CD4-positive, alpha-beta T cell (primary cell): ENCODE data around the gene CDK8. TPM values are rescaled to one million over a fixed set of nuclear protein-coding genes. Genes with fewer than 3 reads are reported as not detected.

Experiments
- ATAC-seq: fragments of 200-7000 bp; cut with Tn5 transposase; one replicate; pipeline ENCODE4 v1.10.0; 2022; ENCODE audit warnings: mild to moderate bottlenecking; ENCODE audit not compliant: poor library complexity
- CTCF ChIA-PET: fragments of 350-600 bp; sonication (Branson Sonifier 250); formaldehyde crosslinking; loops from one replicate; lab custom pipeline; 2021; ENCODE audit warnings: antibody characterized with exemption, inconsistent platforms; lab: Charles Lee
- POLR2A ChIA-PET: fragments of 350-600 bp; sonication (Branson Sonifier 250); formaldehyde crosslinking; loops from one replicate; lab custom pipeline; 2021; ENCODE audit warnings: antibody characterized with exemption, inconsistent platforms; lab: Charles Lee
- DNase-seq, 14 experiments: peaks; one replicate each; pipeline ENCODE4 v3.0.0-alpha.2; 2013 to 2020; ENCODE audit warnings: mixed read lengths in 2 of 14
- H3K27ac ChIP-seq, 2 donors: one replicate each; pipeline versions ENCODE4 v1.5.1 to v1.7.0; 2013; ENCODE audit warnings: low read length in 2 of 2, low read depth in 1 of 2, mild to moderate bottlenecking in 1 of 2
- H3K27me3 ChIP-seq, 2 experiments: 1 replicate in 1 of 2; 2 replicates in 1 of 2; pipeline versions ENCODE4 v1.6.1 to v1.7.0; 2013; ENCODE audit warnings: low read length in 2 of 2, control low read depth in 1 of 2, mild to moderate bottlenecking in 1 of 2, moderate library complexity in 1 of 2; ENCODE audit not compliant: insufficient read depth in 2 of 2, control insufficient read depth in 1 of 2
- H3K36me3 ChIP-seq: one replicate; pipeline ENCODE4 v1.6.1; 2013; ENCODE audit warnings: low read length, control low read depth; ENCODE audit not compliant: insufficient read depth
- H3K4me1 ChIP-seq: one replicate; pipeline ENCODE4 v1.6.1; 2013; ENCODE audit warnings: low read length, control low read depth; ENCODE audit not compliant: insufficient read depth
- H3K4me3 ChIP-seq: one replicate; pipeline ENCODE4 v1.5.1; 2013; ENCODE audit warnings: mild to moderate bottlenecking, low read length, moderate library complexity
- H3K9me3 ChIP-seq, 2 experiments: 1 replicate in 1 of 2; 2 replicates in 1 of 2; pipeline versions ENCODE4 v1.6.1 to v1.7.0; 2013; ENCODE audit warnings: low read length in 2 of 2, mild to moderate bottlenecking in 2 of 2, control low read depth in 1 of 2, moderate library complexity in 1 of 2; ENCODE audit not compliant: control insufficient read depth in 1 of 2, insufficient read depth in 1 of 2
- H3K27ac Mint-ChIP-seq: one replicate; pipeline ENCODE4 v1.8.0; 2020; ENCODE audit warnings: mixed read lengths
- H3K27me3 Mint-ChIP-seq: one replicate; pipeline ENCODE4 v1.8.0; 2021; ENCODE audit warnings: mixed read lengths
- H3K36me3 Mint-ChIP-seq: one replicate; pipeline ENCODE4 v1.8.0; 2021; ENCODE audit warnings: low read depth, mixed read lengths
- H3K4me1 Mint-ChIP-seq: one replicate; pipeline ENCODE4 v1.8.0; 2021; ENCODE audit warnings: low read depth, mixed read lengths
- H3K4me3 Mint-ChIP-seq: one replicate; pipeline ENCODE4 v1.8.0; 2020; ENCODE audit warnings: mild to moderate bottlenecking, mixed read lengths
- H3K9me3 Mint-ChIP-seq: one replicate; pipeline ENCODE4 v1.8.0; 2020; ENCODE audit warnings: mixed read lengths
- intact Hi-C, 2 experiments: fragments of 100-400 bp; cut with DNase I in 1 of 2; cut with micrococcal nuclease in 1 of 2; formaldehyde crosslinking; loops; one replicate each; pipeline versions ENCODE4 v1.15.1 to v1.9.0; 2023 to 2025; cut with DNase I, micrococcal nuclease
- total RNA-seq, 174 experiments: library from RNA in 2 of 174; stranded (reverse) in 2 of 174; gene quantifications; one replicate each; pipeline ENCODE4 v1.2.3 and lab custom pipeline; 2021 to 2026
- TF ChIP-seq, protein P1 (sequence below): fragments of 200-600 bp; IDR thresholded peaks from one replicate; pipeline ENCODE4 v1.8.0; 2022; ENCODE audit warnings: antibody characterized with exemption, mild to moderate bottlenecking

Gene CDK8
- total RNA-seq, 2 experiments from 2014 or later: 6.0 to 6.7 TPM

DNA sequence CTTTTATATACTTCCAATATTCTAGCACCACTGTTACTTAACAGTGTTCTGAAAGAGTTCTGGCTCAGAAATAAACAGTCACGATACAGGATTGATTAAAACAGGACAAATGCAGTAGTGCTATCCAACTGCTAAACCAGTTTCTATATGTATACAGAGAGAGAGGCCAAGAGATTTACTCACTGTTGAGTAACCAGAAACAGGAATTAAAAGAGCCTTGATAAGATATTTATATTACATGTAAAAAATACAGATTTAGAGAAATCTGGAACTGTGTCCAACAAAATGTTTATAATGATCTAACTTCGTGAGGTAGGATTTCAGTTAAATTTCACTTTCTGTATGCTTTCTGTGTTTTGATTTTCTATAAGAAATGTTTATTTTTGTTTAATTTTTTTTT is 116.6 kb downstream of the CDK8 start:
- H3K4me1 ChIP-seq: no peaks in the 10 kb centered on the region
- H3K4me3 ChIP-seq: no peak overlapping the region
- H3K4me1 Mint-ChIP-seq: peaks cover 15% of the 10 kb centered on the region
- POLR2A ChIA-PET: no interaction called here
- DNase-seq (no peak), ATAC-seq (no peak)
- H3K27ac Mint-ChIP-seq: no peak overlapping the region
- peaks cover 16% of the 10 kb centered on the region for H3K36me3 Mint-ChIP-seq
- no peak overlapping the region for H3K4me3 Mint-ChIP-seq
- no peaks in the 10 kb centered on the region for H3K9me3 Mint-ChIP-seq
- intact Hi-C loops: loop anchor here in 1 of 2 experiments (10.0 kb wide), 1 partner anchor 186 kb away; no protein-coding TSS in a partner anchor
- no peaks in the 10 kb centered on the region for H3K36me3 ChIP-seq
- no peaks in the 10 kb centered on the region for H3K9me3 ChIP-seq
- TF ChIP-seq, protein P1, sequence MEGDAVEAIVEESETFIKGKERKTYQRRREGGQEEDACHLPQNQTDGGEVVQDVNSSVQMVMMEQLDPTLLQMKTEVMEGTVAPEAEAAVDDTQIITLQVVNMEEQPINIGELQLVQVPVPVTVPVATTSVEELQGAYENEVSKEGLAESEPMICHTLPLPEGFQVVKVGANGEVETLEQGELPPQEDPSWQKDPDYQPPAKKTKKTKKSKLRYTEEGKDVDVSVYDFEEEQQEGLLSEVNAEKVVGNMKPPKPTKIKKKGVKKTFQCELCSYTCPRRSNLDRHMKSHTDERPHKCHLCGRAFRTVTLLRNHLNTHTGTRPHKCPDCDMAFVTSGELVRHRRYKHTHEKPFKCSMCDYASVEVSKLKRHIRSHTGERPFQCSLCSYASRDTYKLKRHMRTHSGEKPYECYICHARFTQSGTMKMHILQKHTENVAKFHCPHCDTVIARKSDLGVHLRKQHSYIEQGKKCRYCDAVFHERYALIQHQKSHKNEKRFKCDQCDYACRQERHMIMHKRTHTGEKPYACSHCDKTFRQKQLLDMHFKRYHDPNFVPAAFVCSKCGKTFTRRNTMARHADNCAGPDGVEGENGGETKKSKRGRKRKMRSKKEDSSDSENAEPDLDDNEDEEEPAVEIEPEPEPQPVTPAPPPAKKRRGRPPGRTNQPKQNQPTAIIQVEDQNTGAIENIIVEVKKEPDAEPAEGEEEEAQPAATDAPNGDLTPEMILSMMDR: no peak
- H3K27ac ChIP-seq: no peak overlapping the region
- no peaks in the 10 kb centered on the region for H3K27me3 ChIP-seq
- CTCF ChIA-PET: interaction anchor here (0.7 kb wide), 1 partner anchor 47 kb away, joined by 3 read pairs; no protein-coding TSS in a partner anchor
- H3K27me3 Mint-ChIP-seq: no peaks in the 10 kb centered on the region

DNA sequence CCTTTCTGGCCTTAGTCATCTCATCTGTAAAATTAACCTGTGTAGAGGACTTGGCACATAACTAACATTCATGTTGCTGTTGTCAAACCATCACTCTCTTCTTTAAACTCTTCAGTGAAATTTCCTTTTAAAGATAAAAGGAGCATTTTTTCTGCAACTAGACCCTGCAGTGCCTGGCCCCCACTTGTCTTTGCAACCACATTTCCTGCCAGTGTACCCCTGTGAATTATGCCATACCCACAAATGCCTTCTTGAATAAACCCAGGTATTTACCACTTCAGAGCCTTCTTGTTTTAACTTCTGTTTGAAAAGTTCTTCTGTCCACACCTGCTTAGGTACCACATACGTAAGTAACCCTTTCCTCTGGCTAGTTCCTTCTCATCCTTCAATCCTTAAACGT is 118.8 kb downstream of the CDK8 start:
- H3K36me3 Mint-ChIP-seq: peaks cover 15% of the 10 kb centered on the region
- H3K4me1 Mint-ChIP-seq: peaks cover 19% of the 10 kb centered on the region
- peak in 2 of 14 experiments; percentile 4 to 31 for DNase-seq
- no peaks in the 10 kb centered on the region for H3K9me3 ChIP-seq
- no peak for ATAC-seq
- intact Hi-C loops: loop anchor here in 1 of 2 experiments (10.0 kb wide), 1 partner anchor 188 kb away; no protein-coding TSS in a partner anchor
- H3K27ac Mint-ChIP-seq: peak overlapping the region; percentile 15
- no peaks in the 10 kb centered on the region for H3K4me1 ChIP-seq
- no peaks in the 10 kb centered on the region for H3K27me3 ChIP-seq
- no peak overlapping the region for H3K27ac ChIP-seq
- POLR2A ChIA-PET: no interaction called here
- no peak overlapping the region for H3K4me3 ChIP-seq
- no peaks in the 10 kb centered on the region for H3K27me3 Mint-ChIP-seq
- TF ChIP-seq, protein P1: no peak
- no peaks in the 10 kb centered on the region for H3K9me3 Mint-ChIP-seq
- CTCF ChIA-PET: no interaction called here
- H3K4me3 Mint-ChIP-seq: no peak overlapping the region
- no peaks in the 10 kb centered on the region for H3K36me3 ChIP-seq

DNA sequence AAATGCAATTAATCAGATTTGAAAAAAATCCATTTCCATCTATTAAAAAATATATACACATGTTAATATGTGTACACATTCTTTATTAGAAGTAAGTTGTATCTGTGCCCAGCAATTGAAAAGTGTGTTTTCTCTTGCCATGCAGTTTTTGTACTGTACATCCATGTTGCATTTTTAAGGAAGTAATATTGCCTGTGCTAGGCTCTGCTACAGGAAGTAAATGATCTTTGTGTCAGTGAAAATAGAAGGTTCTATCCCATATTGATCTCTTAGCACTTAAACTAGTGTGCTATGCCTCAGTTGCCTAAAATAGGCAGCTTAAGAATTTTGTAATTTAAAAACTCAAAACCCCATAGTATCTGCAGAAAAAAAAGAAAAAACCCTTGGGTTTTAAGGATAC is 122.5 kb downstream of the CDK8 start:
- Mint-ChIP-seq H3K9me3 (no peaks in the 10 kb centered on the region), H3K27ac (no peak overlapping the region), H3K27me3 (no peaks in the 10 kb centered on the region), H3K36me3 (peaks cover 6% of the 10 kb centered on the region), H3K4me3 (no peak overlapping the region), H3K4me1 (peaks cover 28% of the 10 kb centered on the region)
- Histone ChIP-seq H3K27ac (no peak overlapping the region), H3K9me3 (no peaks in the 10 kb centered on the region), H3K4me1 (no peaks in the 10 kb centered on the region), H3K4me3 (no peak overlapping the region), H3K27me3 (no peaks in the 10 kb centered on the region), H3K36me3 (no peaks in the 10 kb centered on the region)
- TF ChIP-seq, protein P1: no peak
- intact Hi-C loops: loop anchor here in 1 of 2 experiments (10.0 kb wide), 1 partner anchor 192 kb away; no protein-coding TSS in a partner anchor
- POLR2A ChIA-PET: interaction anchor here (0.6 to 0.7 kb wide), 2 partner anchors 192 to 1251 kb away, joined by 3 to 4 read pairs; no protein-coding TSS in a partner anchor
- CTCF ChIA-PET: interaction anchor here (1.0 to 1.8 kb wide), 2 partner anchors 19 to 190 kb away, joined by 4 read pairs; no protein-coding TSS in a partner anchor
- DNase-seq (no peak), ATAC-seq (no peak)
